Measurements from ENCODE around the gene STRIP1.

STRIP1 gene, protein sequence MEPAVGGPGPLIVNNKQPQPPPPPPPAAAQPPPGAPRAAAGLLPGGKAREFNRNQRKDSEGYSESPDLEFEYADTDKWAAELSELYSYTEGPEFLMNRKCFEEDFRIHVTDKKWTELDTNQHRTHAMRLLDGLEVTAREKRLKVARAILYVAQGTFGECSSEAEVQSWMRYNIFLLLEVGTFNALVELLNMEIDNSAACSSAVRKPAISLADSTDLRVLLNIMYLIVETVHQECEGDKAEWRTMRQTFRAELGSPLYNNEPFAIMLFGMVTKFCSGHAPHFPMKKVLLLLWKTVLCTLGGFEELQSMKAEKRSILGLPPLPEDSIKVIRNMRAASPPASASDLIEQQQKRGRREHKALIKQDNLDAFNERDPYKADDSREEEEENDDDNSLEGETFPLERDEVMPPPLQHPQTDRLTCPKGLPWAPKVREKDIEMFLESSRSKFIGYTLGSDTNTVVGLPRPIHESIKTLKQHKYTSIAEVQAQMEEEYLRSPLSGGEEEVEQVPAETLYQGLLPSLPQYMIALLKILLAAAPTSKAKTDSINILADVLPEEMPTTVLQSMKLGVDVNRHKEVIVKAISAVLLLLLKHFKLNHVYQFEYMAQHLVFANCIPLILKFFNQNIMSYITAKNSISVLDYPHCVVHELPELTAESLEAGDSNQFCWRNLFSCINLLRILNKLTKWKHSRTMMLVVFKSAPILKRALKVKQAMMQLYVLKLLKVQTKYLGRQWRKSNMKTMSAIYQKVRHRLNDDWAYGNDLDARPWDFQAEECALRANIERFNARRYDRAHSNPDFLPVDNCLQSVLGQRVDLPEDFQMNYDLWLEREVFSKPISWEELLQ
- 90.4 to 118 reads per million in 2 experiments for total RNA-seq

DNA sequence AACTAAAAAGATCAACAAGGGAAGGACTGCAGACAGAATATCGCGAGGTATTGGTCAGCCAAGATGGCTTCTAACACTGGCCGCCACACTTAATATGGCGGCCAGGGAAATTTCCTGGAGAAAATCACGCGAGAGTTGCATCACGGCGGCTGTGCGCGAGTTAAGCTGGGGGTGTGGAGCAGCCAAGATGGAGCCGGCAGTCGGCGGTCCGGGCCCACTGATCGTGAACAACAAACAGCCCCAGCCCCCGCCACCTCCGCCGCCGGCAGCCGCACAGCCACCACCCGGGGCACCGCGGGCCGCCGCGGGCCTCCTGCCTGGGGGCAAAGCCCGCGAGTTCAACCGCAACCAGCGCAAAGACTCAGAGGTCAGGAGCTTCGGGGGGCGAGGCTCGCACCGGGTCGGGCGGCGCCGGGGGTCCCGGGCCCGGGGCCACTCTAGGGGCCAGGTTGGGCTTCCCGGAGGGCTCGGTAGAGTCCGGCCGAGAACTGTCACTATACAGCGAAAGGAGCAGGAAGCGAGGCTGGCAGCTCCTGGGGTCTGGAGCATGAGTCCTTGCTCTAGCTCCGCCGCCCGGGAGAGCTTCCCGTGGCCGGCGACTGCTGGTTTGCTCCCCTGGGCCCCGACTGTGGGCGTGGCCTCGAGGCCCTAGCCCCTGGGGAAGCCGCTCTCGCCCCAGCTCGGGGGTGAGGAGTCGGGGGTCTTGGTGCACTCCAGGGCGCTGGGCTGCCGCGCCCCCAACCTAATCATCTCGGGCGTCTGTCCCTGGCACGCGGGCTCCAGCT is at the start of gene STRIP1:
Gene STRIP1, plus strand, starts transcription at position 174 of the 785 bp plus-strand sequence. Its CDS starts 14 bp downstream, at position 188.
- DNase-seq (ENCODE audit: low read depth), result peak; percentile 91

DNA sequence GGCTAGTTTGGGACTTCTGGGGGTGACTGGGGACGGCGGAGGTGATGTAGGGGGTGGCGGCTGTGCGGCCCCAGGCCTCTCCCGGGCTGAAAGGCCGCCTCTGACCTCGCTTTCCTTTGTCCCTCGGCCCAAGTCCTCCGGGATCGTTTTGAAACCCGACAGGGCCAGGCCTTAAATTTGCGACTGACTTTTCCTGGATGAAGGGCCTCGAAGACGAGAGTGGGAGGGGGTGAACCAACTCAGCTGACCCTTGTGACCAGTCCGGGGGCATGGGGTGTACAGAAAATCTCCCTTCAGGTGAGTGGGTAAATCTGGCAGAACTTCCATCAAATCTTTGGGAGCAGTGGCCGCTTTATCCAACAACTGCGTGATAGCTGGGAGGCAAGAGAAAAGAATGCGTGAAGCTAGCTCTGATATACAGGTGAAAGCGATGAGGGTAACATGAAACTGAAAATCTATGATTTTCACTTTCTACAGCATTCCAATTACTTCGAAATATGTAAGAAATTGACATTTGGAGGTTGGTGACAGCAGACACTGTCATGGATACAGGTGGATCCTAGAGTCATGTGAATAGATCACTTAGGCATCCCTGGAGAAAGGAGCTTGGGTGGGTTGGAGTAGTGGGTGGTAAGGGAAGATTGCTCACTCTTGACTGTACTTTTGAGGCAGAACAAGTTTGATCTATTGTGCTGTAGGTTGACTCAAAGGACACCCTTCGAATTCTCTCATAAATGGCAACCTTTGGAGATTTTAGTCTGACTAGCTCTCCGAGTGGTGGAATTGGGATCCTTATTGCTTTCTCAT is 49.0 kb upstream of the STRIP1 start:
- DNase-seq (ENCODE audit: low read depth), result no peak

DNA sequence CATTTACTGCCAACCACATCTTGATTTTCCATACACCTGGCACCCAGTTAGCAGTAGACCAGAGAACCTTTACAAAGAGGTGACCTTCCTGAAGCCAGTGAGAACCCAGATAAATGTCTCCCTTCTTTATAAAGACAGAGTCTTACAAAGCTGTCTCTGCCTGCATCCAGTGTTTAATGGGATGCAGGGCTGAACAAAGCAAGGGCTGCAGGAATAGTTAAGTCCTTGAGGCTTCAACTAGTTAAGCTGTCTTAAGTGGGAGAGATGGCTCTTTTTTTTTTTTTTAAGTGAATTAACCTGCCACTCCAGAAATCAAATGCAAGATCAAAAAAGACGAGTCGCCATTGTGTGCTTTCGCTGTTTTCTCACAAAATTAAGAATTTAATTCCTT is 48.4 kb upstream of the STRIP1 start:
- no peak for DNase-seq (ENCODE audit: low read depth)

DNA sequence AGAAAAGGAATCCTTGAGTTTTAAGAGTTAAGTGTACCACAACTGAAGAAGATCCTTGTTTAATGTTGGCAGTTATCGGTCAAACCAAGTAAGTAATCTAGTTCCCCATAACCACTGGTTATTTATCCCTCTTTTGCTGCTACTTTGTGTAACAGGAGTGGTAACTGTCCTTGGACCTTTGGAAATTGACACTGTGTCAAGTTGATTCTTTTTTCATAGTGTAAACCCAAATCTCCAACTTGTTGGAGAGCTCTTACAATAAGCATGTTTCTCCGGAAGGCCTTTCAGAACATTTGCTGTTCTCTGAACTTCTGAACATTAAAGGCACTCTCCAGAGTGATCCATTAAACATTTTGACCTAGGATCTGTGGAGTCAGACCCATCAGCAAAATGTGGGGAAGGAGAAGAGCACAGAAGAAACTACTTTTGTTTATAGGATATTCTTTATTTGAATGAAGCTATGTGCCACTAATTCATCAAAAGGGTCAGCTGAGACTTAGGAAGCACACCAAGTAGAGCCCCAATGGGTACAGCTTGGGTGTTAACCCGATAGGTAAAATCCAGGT is 46.0 kb upstream of the STRIP1 start:
- no peak for DNase-seq (ENCODE audit: low read depth)

DNA sequence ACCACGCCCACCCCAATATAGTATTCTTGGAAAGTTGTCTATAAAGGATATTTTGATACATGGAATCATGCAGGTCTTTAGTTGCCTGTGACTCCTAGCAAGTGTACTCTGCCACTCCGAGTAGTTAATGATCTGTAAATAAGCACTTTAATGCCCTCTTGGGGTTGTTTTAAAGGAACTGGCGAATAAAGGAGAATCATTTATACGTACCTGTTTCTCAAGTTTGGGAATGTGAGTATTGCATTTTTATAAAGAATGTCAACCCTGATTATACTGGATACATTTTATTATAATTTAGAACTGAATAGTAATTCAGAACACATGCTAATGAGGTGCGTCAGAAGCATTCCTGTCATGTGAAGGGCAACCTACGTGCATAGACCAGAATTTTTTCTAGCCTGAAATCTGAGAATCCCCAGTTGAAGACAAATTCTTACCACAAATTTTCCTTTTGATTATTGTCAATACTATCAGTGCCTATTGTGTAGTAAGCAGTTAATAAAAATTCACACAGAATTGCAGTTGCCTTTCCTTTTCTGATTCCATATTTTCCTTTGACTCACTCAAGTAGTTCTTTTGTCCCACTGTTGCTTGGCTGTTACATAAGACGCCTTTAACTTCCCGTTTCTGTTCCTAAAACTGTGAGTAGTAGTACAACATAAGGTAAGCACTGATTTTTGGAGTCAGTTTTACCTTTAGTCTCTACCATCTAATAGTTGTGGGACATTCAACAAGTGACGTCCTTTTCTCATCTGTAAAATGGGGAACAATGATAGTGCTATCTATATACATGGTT is 44.7 kb upstream of the STRIP1 start:
- DNase-seq (ENCODE audit: low read depth), result no peak

DNA sequence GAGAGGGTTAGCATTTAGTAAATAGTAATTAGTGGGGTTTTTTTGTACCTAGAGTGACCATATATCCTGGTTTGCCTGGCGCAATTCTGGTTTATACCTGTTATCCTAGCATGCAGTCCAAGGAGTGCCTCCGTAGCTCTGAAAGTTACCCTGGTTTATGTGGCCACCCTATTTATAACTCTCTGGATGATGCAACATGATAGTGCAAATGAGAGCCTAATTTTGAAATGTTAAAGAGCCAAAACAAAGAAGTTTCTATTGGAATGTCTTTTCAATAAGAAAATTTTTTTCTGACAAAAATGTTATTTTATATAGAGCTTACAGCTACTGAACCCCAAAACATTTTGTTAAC is 44.1 kb upstream of the STRIP1 start:
- no peak for DNase-seq (ENCODE audit: low read depth)

DNA sequence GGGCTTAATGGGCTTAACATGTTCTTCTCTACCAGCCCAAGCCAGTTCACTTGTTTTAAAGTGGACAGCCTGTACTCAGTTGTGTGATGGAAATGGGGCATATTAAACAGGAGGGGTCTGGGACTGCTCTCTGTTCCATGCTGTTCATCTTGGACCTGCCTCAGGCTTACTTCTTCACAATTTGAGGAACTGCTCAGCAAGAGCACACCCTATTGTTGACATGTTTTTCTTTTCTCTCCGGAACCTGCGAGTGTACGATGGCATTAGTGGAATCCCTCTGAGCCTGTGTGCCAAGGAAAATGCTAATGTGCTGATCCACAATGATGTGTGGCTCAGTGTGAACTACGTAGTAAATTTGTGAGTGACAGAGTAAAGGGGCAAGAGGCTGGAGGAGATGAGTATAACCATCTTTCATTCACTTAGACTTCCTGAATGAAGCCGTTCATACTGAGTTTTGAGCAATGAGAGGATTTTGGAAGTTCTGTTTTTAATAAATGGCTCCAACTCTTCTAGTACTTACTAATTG is 43.0 kb upstream of the STRIP1 start:
- no peak for DNase-seq (ENCODE audit: low read depth)

DNA sequence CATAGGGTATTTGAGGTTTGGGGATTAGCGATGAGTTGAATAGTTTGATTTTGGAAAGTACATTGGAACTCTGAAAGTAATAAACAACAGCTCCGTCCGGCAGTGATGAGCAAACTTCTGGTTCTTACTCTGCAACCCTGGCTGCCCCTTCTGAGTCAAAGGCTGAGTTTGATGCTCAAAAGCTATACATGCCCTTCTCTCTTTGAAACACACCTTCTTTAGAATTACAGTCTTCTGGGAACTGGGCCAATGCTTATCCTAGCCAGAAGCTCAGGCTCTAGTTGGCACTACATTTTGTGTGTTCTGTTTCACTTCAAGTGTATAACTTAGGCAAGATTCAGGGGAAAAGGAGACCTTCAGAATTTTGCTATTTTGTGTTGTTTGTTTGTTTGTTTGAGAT is 40.5 kb upstream of the STRIP1 start:
- no peak for DNase-seq (ENCODE audit: low read depth)

DNA sequence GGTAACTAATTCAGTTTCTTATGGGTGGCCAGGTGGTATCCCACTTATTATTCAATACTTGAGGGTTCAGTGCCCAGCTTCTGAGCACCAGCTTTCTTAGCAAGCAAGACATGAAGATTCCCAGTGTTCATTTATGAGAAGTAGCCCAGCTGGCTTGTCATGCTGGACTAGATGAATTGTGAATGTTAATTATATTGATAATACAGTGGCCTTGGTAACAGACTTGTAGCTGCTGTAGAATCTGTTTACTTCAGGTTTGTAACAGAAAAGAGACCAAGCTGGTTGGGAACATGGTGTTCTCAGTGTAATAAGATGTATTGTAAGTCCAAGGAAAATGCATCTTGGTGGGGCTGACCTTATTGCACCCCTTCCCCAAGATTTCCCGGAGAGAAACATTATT is 39.8 kb upstream of the STRIP1 start:
- DNase-seq (ENCODE audit: low read depth), result no peak

DNA sequence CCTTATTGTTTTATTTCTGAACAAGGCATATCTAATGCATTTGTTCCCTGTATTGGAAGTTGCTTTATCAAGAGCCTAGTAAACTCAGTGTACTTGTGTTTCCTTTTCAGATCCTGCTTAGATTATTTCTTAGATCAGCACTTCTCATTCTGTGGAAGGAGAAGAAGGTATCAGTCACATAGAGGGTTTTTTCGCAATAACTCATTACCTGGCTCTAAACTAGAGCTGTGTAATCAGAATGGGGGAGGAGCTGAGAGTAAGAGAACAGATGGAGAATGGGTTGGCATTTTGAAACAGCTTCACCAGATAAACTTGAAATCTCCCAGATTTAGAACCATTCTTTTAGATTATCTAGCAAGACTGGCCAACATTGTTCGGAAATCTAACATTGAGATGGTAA is 38.9 kb upstream of the STRIP1 start:
- no peak for DNase-seq (ENCODE audit: low read depth)

DNA sequence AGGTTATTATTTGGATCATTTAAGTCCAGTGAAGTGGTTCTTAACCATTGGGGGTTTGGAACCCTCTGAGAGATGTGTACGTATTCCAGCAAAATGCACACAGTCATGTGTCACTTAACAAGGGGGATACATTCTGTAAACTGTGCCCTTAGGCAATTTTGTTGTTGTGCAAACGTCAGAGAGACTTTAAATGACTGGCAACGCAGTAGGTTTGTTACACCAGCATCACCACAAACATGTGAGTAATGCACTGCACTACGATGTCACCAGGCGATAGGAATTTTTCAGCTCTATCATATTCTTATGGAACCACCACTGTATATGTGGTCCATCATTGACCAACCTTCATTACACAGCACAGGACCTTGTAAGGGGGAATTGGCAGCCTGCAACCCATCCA is 37.9 kb upstream of the STRIP1 start:
- no peak for DNase-seq (ENCODE audit: low read depth)

DNA sequence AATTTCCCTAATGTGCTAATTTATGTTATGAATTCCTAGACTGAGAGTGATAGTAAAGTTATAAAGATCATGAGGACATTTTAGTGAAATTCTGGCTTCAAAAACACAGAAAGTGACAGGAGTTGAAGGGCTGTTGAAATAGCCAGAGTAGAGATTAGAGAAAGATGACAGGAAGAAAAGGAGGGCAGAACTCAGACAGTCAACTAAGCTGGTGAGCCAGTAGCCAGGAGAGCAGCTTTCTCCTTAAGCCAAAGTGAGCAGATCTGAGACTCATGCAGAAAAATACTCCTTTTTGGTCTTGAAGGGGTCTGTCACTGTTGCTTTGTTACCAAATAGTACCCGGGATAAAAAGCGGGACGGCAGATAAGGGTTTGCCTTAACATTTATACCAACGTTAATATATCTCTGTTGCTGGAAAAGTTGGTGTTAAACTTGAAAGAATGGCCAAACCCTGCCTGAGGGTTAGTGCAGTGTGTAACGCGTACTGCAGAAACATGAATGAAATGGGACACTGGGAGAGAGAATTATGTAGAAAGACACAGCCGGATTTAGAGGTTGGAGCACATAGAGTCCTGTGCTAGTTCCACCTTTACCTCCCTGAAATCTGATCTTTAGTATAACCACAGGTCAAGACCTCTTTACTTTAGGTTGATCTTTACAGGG is 37.1 kb upstream of the STRIP1 start:
- no peak for DNase-seq (ENCODE audit: low read depth)

DNA sequence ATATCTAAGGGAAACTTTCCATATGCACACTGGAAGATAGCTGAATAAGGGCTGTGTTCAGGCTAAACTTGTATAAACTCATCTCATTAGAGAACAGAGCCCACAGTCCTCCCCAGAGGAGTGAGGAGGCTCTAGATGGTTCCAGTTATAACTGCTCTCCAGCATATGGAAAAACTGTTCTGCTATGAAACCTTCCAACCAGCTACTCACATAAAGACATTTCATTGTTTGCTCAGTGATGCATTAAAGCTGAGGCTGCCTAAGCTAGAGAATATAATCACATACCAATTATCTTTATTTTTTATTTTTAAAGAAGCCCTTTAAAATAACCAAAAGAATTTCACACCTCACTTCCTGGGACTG is 36.6 kb upstream of the STRIP1 start:
- DNase-seq (ENCODE audit: low read depth), result no peak

DNA sequence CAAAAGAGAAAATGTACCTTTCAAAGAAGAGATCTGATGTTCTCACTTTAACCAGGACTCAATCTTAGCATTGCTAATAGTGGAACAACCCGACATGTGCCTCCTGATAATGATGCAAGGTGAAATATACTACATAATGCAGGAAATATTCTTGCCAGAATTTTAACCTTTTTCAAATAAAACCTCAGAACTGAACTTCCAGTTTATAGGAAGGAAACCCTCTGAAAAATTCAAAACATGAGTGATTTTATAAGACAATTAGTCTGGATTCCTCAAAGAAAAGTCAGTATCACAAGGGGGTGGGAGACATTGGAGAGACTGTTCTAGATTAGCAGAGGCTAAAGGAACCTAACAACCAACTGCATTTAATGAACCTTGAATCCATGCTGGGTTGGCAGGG is 31.7 kb upstream of the STRIP1 start:
- DNase-seq (ENCODE audit: low read depth), result no peak

DNA sequence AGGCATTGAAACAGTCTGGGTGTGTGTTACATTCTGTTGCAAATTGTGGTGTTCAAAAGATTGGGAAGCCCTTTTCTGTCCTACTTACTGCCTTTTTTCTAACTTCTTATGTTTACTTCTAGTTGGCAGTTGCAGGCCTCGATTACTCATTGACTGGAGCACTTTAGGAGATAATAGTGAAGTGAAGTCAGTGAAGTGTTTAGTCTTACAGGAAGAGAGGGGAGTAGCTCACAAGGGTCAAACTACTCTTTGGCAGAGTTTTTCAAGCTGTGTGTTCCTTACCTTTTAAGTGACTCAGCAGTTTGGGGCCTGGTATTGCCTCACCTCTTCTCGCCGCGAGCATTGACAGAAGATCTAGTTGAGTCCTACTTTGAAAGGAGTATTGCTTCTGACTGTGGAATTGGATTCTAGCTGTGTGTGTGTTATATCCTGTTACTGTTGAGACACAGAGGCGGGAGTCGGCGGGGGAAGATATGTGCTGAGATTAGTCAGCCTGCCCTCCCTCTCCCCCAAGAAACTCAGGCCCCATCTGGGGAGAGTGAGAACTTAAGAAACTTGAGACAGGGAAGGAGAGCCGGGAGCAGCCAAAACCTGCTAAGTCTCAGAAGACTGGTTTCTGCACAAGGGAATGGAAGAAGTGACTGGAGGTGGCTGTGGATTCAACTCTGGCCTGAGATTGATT is 30.5 kb upstream of the STRIP1 start:
- no peak for DNase-seq (ENCODE audit: low read depth)

DNA sequence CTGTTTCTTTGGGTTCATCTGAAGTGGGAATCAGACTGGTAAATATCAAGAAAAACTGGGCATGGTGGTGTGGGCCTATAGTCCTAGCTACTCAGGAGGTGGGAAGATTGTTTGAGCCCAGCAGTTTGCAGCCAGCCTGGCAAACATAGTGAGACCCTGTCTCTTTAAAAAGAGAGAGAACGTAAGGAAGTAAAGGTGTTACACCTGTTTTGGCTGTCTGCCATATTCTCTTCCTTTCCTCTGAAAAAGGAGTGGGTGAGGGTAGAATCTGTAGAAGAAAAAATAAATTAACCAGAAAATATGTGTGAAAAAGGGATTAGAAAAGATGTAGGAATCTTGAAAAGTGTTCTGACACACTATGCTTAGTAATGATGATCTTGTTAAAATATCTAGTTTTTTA is 29.8 kb upstream of the STRIP1 start:
- DNase-seq (ENCODE audit: low read depth), result no peak

DNA sequence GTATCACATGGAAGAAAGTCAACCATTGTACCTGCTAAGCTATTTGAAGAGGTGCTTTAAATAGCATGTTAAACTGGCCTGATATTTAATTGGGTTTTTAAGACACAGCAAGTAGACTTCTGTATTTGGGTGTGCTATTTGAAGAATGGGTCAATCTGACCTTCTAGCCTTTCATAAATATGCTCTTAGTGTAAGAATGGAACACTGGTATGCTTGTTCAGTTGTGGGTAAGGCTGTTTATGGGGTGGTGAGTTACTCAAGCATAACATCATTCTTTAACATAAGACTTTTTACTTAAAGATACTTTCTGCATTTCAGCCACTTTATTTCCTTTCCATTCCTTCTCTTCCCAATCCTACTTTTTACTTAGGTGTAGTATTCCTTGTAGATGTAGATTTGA is 28.5 kb upstream of the STRIP1 start:
- no peak for DNase-seq (ENCODE audit: low read depth)

DNA sequence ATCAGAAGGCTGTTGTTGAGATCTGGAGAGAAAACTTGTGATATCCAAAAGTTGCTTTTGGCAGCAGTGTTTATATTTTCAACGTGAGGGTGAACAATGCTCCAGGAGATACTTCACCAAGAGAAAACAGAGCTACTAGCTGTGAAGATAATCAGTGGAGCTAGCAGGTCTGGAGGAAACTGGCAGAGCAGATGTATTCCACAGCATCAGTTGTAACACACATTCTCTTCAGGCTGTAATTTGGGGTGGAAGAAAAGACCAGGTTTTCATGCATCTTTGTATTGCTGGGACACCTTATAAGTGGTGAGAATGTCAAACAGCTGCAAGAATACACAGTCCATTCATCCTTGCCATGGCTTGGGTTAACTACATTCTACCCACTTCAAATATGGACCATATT is 27.9 kb upstream of the STRIP1 start:
- DNase-seq (ENCODE audit: low read depth), result no peak

All from T follicular helper cell (primary cell).